SK-N-MC (cell line): ENCODE measurements around the gene SETD2.

Experiments
- EZH2 ChIP-seq: fragments of 200-600 bp; sonication (generic); IDR thresholded peaks from one replicate; pipeline ENCODE4 v1.6.1; 2017; ENCODE audit warnings: antibody characterized with exemption
- FOXP2 ChIP-seq: optimal IDR thresholded peaks from 2 replicates; pipeline ENCODE3; 2011; ENCODE audit warnings: mild to moderate bottlenecking, moderate library complexity; ENCODE audit not compliant: insufficient read depth; ENCODE audit errors: extremely low read length, control extremely low read depth
- POLR2AphosphoS5 ChIP-seq: IDR thresholded peaks from 2 replicates; pipeline ENCODE4 v1.6.1; 2012; ENCODE audit warnings: mild to moderate bottlenecking, low read depth, low read length, borderline replicate concordance

DNA sequence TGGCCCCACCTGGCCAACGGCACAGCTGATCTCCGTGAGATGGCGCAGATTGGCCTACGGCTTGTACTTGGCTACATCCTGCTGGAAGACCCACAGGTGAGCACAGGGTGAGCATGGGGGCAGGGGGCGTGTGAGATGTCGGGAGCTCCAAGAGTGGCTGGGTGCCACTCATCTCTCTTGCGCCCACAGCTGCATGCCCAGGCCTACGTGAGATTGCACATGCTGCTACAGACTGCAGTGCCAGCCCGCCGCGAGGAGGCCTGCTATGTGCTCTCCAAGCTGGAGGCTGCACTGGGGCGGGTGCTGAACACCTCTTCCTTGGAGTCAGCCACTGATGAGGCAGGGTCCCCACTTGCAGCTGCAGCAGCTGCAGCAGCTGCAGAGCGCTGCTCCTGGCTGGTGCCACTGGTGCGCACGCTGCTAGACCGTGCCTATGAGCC lies 162.2 kb downstream of the SETD2 start:
- TF ChIP-seq POLR2AphosphoS5: no peak
- TF ChIP-seq FOXP2: no peak
- TF ChIP-seq EZH2: no peak
